ENCODE measurements around the gene PKN3. TPM values are rescaled to one million over a fixed set of nuclear protein-coding genes. Genes with fewer than 3 reads are reported as not detected.

The PKN3 gene
- total RNA-seq, 1 donor from 2014 or later: 13.4 TPM

DNA sequence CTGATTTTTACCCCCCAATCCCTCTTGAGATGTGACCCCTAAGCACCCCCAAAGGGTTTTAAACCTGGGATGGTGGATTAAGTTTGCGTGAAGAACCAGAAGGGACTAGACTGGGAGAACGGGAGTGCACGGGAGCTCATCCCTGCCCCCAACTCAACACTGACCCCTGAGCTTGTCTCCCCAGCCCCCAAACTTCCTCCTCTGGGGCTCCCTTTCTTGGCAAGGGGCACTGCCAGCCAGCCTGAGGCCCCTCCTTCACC lies 18.3 kb upstream of the PKN3 start:
- H3K36me3 ChIP-seq: no peaks in the 10 kb centered on the region
- H3K27me3 ChIP-seq: no peaks in the 10 kb centered on the region
- H3K27ac ChIP-seq: peak overlapping the region; percentile 89
- DNase-seq (no peak), ATAC-seq (no peak)
- intact Hi-C loops (cut with DNase I): no loop called here
- peak overlapping the region; percentile 76 for H3K4me3 ChIP-seq
- H3K4me1 ChIP-seq: peaks cover 38% of the 10 kb centered on the region
- no peaks in the 10 kb centered on the region for H3K9me3 ChIP-seq
- TF ChIP-seq, protein P1, sequence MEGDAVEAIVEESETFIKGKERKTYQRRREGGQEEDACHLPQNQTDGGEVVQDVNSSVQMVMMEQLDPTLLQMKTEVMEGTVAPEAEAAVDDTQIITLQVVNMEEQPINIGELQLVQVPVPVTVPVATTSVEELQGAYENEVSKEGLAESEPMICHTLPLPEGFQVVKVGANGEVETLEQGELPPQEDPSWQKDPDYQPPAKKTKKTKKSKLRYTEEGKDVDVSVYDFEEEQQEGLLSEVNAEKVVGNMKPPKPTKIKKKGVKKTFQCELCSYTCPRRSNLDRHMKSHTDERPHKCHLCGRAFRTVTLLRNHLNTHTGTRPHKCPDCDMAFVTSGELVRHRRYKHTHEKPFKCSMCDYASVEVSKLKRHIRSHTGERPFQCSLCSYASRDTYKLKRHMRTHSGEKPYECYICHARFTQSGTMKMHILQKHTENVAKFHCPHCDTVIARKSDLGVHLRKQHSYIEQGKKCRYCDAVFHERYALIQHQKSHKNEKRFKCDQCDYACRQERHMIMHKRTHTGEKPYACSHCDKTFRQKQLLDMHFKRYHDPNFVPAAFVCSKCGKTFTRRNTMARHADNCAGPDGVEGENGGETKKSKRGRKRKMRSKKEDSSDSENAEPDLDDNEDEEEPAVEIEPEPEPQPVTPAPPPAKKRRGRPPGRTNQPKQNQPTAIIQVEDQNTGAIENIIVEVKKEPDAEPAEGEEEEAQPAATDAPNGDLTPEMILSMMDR (IDR thresholded peaks at IDR 0.05): no peak

DNA sequence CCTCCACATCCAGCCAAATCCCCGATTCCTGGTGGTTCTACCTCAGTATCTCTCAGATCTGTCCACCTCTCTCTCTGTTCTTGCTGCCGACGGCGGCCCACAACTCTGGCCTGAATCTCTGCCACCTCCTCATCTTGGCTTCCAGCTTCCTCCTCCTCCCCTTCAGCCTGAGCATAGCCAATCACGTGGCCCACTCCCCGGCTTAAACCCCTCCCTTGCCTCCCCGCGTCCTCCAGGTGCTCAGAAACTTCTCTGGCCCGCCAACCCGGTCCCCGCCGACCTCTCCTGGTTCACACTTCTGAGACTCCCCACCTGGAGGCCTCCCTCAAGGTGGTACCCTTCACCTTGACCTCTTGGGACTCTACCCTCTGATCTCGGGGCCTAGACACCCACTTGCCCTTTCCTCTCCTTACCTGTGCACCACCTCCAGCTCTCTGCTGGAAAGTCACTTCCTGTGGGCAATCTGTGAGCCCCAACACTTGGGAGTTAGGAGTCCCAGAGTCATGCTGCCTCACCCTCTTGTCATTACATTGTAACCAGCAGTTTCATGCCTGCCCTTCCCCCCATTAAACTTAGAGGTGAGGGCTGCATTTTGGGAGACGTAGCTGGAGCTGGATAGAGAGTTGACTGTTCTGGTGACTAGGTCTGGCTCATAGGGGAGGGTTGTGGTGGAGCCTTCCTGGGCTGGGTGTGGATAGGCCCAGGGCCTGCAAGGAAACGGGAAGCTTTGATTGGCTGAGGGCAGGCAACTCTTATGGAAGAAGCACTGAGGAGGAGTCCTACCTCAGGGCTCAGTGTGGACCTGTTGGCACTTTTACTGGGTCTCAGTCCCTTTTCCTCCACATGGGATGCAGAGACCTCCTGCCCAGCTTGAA lies 17.7 kb upstream of the PKN3 start:
- TF ChIP-seq, protein P1 (IDR thresholded peaks at IDR 0.05): no peak
- intact Hi-C loops (cut with DNase I): no loop called here
- ATAC-seq (peak; percentile 71), DNase-seq (peak; percentile 94)
- Histone ChIP-seq H3K27me3 (no peaks in the 10 kb centered on the region), H3K36me3 (no peaks in the 10 kb centered on the region), H3K9me3 (no peaks in the 10 kb centered on the region), H3K4me3 (peak overlapping the region; percentile 76), H3K27ac (peak overlapping the region; percentile 89), H3K4me1 (peaks cover 38% of the 10 kb centered on the region)

DNA sequence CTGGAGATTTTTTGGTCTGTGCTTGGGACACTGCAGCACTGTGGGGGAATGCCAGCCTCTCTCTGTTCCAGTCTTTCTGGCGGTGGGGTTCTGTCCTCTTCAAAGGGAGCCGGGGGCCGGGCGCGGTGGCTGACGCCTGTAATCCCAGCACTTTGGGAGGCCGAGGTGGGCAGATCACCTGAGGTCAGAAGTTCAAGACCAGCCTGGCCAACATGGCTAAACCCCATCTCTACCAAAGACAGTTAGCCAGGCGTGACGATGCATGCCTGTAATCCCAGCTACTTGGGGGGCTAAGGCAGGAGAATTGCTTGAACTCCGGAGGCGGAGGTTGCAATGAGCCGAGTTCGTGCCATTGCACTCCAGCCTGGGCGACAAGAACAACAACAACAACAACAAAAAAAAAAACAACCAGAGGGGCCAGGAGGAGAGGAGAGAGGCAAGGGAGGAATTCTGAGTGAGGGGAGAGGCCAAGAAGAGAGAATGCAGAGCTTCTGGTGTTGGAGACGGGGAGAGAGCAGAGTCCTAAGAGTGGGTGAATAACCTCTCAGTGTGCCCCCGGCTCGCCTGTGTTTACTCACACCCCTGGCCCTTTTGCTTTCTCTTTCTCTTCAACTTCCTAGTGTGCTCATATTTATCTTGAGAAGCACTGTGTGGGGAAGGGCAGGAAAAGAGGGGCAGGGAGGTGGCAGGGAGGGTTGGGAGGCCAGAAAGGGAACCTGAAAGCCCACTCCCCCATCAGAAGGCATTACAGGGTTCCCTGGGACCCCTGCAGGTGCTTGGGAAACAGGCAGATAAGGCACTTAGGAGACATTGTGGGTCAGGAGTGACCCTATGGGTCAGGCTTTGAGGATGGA lies 16.4 kb upstream of the PKN3 start:
- peaks cover 43% of the 10 kb centered on the region for H3K4me1 ChIP-seq
- H3K27me3 ChIP-seq: no peaks in the 10 kb centered on the region
- H3K27ac ChIP-seq: peak overlapping the region; percentile 89
- H3K36me3 ChIP-seq: no peaks in the 10 kb centered on the region
- H3K9me3 ChIP-seq: no peaks in the 10 kb centered on the region
- no peak for DNase-seq
- ATAC-seq: no peak
- intact Hi-C loops (cut with DNase I): no loop called here
- TF ChIP-seq, protein P1 (IDR thresholded peaks at IDR 0.05): no peak
- peak overlapping the region; percentile 76 for H3K4me3 ChIP-seq

DNA sequence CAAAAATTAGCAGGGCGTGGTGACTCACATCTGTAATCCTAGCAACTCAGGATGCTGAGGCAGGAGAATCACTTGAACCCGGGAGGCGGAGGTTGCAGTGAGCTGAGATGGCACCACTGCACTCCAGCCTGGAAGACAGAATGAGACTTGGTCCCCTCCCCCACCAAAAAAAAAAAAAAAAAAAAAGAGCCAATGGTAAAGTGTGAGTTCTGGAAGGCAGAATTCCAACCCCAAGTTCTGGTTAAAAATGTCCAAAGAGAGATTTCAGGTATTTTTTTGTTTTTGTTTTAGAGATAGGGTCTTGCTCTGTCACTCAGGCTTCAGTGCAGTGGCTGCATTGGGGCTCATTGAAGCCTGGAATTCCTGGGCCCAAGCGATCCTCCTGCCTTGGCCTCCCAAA lies 14.8 kb upstream of the PKN3 start:
- Histone ChIP-seq H3K4me3 (no peak overlapping the region), H3K9me3 (no peaks in the 10 kb centered on the region), H3K27ac (peak overlapping the region; percentile 96), H3K36me3 (peaks cover 13% of the 10 kb centered on the region), H3K27me3 (no peaks in the 10 kb centered on the region), H3K4me1 (peaks cover 48% of the 10 kb centered on the region)
- no peak for ATAC-seq
- TF ChIP-seq, protein P1 (IDR thresholded peaks at IDR 0.05): no peak
- intact Hi-C loops (cut with DNase I): no loop called here
- no peak for DNase-seq

DNA sequence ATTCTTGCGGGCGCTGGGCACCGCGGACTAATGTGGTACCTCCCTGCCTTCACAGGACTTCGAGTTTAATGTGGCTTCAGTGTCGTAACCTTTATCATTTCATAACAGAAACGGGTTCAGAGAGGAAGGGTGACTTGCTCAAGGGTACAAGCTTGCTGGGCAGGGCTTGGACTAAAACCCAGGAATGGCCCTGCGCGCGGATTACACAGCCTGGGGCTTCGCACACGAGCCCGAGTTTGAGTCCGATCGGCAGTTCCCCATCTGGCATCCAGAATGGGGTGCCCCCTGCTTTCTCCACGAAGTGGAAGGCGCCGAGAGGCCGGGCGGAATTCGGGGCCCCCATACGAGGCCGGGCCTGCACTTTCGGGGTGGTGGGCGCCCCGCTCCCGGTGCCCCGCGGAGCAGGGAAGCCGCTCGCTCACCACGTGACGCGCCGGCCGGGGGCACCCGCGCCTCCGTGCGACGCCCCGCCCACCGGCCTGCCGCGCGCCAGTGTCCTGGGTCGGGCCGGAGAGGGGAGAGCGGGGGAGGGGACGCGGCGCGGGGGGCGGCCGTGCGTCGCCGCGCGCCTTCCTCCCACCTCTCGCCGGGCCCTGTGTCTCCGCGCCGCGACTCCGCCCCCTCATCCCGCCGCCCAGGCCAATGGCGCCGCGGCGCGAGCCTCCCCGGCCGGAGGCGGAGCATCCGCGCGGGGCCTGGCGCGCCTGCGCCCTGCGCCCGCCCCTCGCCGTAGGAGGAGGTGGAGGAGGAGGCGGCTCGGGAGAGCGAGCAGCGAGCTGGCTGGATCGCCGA lies 13.6 kb upstream of the PKN3 start, which contains the start of gene SET:
TSS of gene SET (plus strand) at position 722 of the 792 bp plus-strand sequence. CDS start 361 bp downstream, outside the sequence.
- ATAC-seq (peak; percentile 92), DNase-seq (peak; percentile 99)
- TF ChIP-seq, protein P1 (IDR thresholded peaks at IDR 0.05): no peak
- Histone ChIP-seq H3K27me3 (no peaks in the 10 kb centered on the region), H3K4me3 (peak within 1 kb of the TSS; percentile 75), H3K36me3 (peaks cover 26% of the 10 kb centered on the region), H3K4me1 (peaks cover 42% of the 10 kb centered on the region), H3K27ac (peak within 1 kb of the TSS; percentile 96), H3K9me3 (no peaks in the 10 kb centered on the region)
- intact Hi-C loops (cut with DNase I): no loop called here

All from upper lobe of right lung (tissue), 1 donor.